HepG2 (cell line): Measurements from ENCODE around the gene TAB2. TPM values are rescaled to one million over a fixed set of nuclear protein-coding genes. Genes with fewer than 3 reads are reported as not detected.

Experiments used
- ATAC-seq: fragments of 200-7000 bp; cut with Tn5 transposase; 3 replicates; pipeline ENCODE4 v1.9.1; 2020; ENCODE audit warnings: mild to moderate bottlenecking, moderate library complexity
- BruUV-seq: library from RNA; stranded (reverse); fragments of 400-500 nt; replicated peaks from 2 replicates; lab custom pipeline; 2021; lab: Mats Ljungman, UMichigan
- CTCF ChIA-PET: fragments of 300-600 bp; formaldehyde crosslinking; extraction: SDS; loops from one replicate; lab custom pipeline; 2021; ENCODE audit warnings: low total read pairs, inconsistent platforms, low intra/inter-chr PET ratio; lab: Yijun Ruan, JAX
- POLR2A ChIA-PET: fragments of 350-600 bp; sonication (Branson Sonifier 250); formaldehyde crosslinking; loops from one replicate; lab custom pipeline; 2020; ENCODE audit warnings: antibody characterized with exemption, inconsistent platforms; lab: Yijun Ruan, JAX
- DNase-seq: peaks from one replicate; pipeline ENCODE4 v3.0.0-alpha.2; 2015; ENCODE audit warnings: low spot score
- FAIRE-seq: peaks from 3 replicates; lab custom pipeline; 2011; peaks lifted over from hg19 to GRCh38; lab: Jason Lieb, UNC
- H2AFZ ChIP-seq: one replicate; pipeline ENCODE4 v1.6.1; 2011; ENCODE audit warnings: low read length, inconsistent platforms
- H3K27ac ChIP-seq: fragments of 300-600 bp; 3 replicates; pipeline ENCODE4 v1.8.0; 2011; ENCODE audit warnings: mixed run types, mild to moderate bottlenecking, mixed read lengths, low read length, inconsistent platforms; ENCODE audit not compliant: insufficient read depth; ENCODE audit errors: extremely low read length
- H3K27me3 ChIP-seq, 2 experiments: fragments of 200-600 bp in 1 of 2; 2 replicates in 1 of 2; 3 replicates in 1 of 2; pipeline versions ENCODE4 v1.6.0 to v1.8.0; 2011; ENCODE audit warnings: low read length in 2 of 2, mild to moderate bottlenecking in 2 of 2, moderate library complexity in 2 of 2, inconsistent platforms in 1 of 2; ENCODE audit not compliant: insufficient read depth in 2 of 2, control insufficient read depth in 1 of 2
- H3K36me3 ChIP-seq, 2 experiments: fragments of 200-600 bp in 1 of 2; replicated peaks in 1 of 2; 2 replicates in 1 of 2; 3 replicates in 1 of 2; pipeline versions ENCODE4 v1.5.1 to v1.8.0; 2011; ENCODE audit warnings: low read length in 2 of 2, inconsistent platforms in 1 of 2; ENCODE audit not compliant: insufficient read depth in 2 of 2, control insufficient read depth in 1 of 2
- H3K4me1 ChIP-seq: 2 replicates; pipeline ENCODE4 v1.5.1; 2012; ENCODE audit warnings: low read length, inconsistent platforms; ENCODE audit not compliant: insufficient read depth
- H3K4me2 ChIP-seq: 2 replicates; pipeline ENCODE4 v1.6.0; 2011; ENCODE audit warnings: low read depth, low read length, inconsistent platforms
- H3K4me3 ChIP-seq, 3 experiments: fragments of 200-600 bp in 1 of 3; sonication (generic), shearing (Covaris generic) in 1 of 3; replicated peaks in 1 of 3; 2 replicates each; pipeline ENCODE4 v1.5.1; 2011 to 2016; ENCODE audit warnings: low read length in 3 of 3, inconsistent platforms in 2 of 3, low read depth in 2 of 3, mild to moderate bottlenecking in 2 of 3, control low read depth in 1 of 3, mixed read lengths in 1 of 3; ENCODE audit not compliant: insufficient read depth in 1 of 3
- H3K79me2 ChIP-seq: one replicate; pipeline ENCODE4 v1.6.1; 2011; ENCODE audit warnings: low read length, inconsistent platforms; ENCODE audit not compliant: insufficient read depth
- H3K9ac ChIP-seq: 2 replicates; pipeline ENCODE4 v1.6.0; 2011; ENCODE audit warnings: mild to moderate bottlenecking, low read depth, low read length, inconsistent platforms; ENCODE audit not compliant: insufficient read depth
- H3K9me3 ChIP-seq: 2 replicates; pipeline ENCODE4 v1.5.1; 2012; ENCODE audit warnings: mild to moderate bottlenecking, low read length
- H4K20me1 ChIP-seq: 2 replicates; pipeline ENCODE4 v1.6.0; 2011; ENCODE audit warnings: inconsistent platforms, mild to moderate bottlenecking, low read length, moderate library complexity; ENCODE audit not compliant: insufficient read depth
- SKI ChIP-seq: fragments of 450-650 bp; IDR thresholded peaks from one replicate; pipeline ENCODE4 v1.6.1; 2018; ENCODE audit warnings: mild to moderate bottlenecking; ENCODE audit not compliant: partially characterized antibody
- ZKSCAN5 ChIP-seq: sonication (generic); formaldehyde crosslinking; IDR thresholded peaks from 2 replicates; pipeline ENCODE4 v1.5.1; 2020; ENCODE audit warnings: mild to moderate bottlenecking, missing genetic modification reagents
- ZNF143 ChIP-seq: sonication (generic); formaldehyde crosslinking; IDR thresholded peaks from 2 replicates; pipeline ENCODE4 v1.4.0; 2020; ENCODE audit warnings: missing genetic modification reagents
- ZNF235 ChIP-seq: sonication (generic); formaldehyde crosslinking; IDR thresholded peaks from 2 replicates; pipeline ENCODE4 v1.8.1; 2023; ENCODE audit warnings: mild to moderate bottlenecking, missing genetic modification reagents, borderline replicate concordance
- WGBS: methylation state at CpG from one replicate; pipeline ENCODE4 v1.1.6; 2017; ENCODE audit warnings: low lambda C conversion rate; 5-methylcytosine and 5-hydroxymethylcytosine counted together
- in situ Hi-C: cut with HindIII; loops from 2 replicates; pipeline ENCODE4 v1.10.0; 2017; ENCODE audit warnings: low pct_unique_long_range_greater_than_20kb; ENCODE audit not compliant: extremely low pct_ligation_motif_present
- intact Hi-C: fragments of 100-400 bp; cut with micrococcal nuclease; formaldehyde crosslinking; loops from one replicate; pipeline ENCODE4 v1.10.0; 2022; ENCODE audit not compliant: unreplicated experiment
- polyA plus RNA-seq, 8 experiments: library from polyadenylated mRNA; depleted of rRNA in 3 of 8; stranded (reverse) in 7 of 8; unstranded in 1 of 8; fragments of >200 nt; fragmentation: Illumina TruSeq in 4 of 8; extraction: Trizol in 4 of 8; gene quantifications; 2 replicates each; pipeline versions ENCODE4 v1.2.1 to v1.2.3, GENCODE V29; 2011 to 2016; ENCODE audit warnings: low read depth in 4 of 8, missing spikeins in 1 of 8, mixed read lengths in 1 of 8; ENCODE audit not compliant: insufficient read depth in 1 of 8
- total RNA-seq, 5 experiments: library from RNA; depleted of rRNA; stranded (reverse); fragments of >200 nt; fragmentation: Illumina TruSeq; extraction: Trizol; gene quantifications; 2 replicates each; pipeline ENCODE4 v1.2.3, GENCODE V29; 2016; ENCODE audit warnings: low read depth in 1 of 5
- TF ChIP-seq, protein P1 (sequence below): sonication (generic); formaldehyde crosslinking; IDR thresholded peaks from 2 replicates; pipeline ENCODE4 v1.5.0; 2020; ENCODE audit warnings: missing genetic modification reagents, mild to moderate bottlenecking, borderline replicate concordance
- TF ChIP-seq, protein P2 (sequence below), 2 experiments: fragments of 450-650 bp in 1 of 2; sonication (generic) in 1 of 2; formaldehyde crosslinking in 1 of 2; IDR thresholded peaks; 2 replicates each; pipeline versions ENCODE4 v1.6.1 to v1.8.0; 2016 to 2022; ENCODE audit warnings: antibody characterized with exemption in 1 of 2, mild to moderate bottlenecking in 1 of 2, missing genetic modification reagents in 1 of 2
- TF ChIP-seq, protein P3 (sequence below): sonication (generic); formaldehyde crosslinking; IDR thresholded peaks from 2 replicates; pipeline ENCODE4 v1.8.0; 2022; ENCODE audit warnings: mild to moderate bottlenecking, missing genetic modification reagents, moderate library complexity
- TF ChIP-seq, protein P4 (sequence below): sonication (generic); formaldehyde crosslinking; IDR thresholded peaks from 2 replicates; pipeline ENCODE4 v1.8.0; 2022; ENCODE audit warnings: mild to moderate bottlenecking, missing genetic modification reagents; ENCODE audit not compliant: insufficient replicate concordance

The TAB2 gene
- total and polyA plus RNA-seq, 2 of the 13 experiments (the other 11 are each of a cell fraction or from before 2014, with no cell fraction given): 23.7 to 50.2 TPM

DNA sequence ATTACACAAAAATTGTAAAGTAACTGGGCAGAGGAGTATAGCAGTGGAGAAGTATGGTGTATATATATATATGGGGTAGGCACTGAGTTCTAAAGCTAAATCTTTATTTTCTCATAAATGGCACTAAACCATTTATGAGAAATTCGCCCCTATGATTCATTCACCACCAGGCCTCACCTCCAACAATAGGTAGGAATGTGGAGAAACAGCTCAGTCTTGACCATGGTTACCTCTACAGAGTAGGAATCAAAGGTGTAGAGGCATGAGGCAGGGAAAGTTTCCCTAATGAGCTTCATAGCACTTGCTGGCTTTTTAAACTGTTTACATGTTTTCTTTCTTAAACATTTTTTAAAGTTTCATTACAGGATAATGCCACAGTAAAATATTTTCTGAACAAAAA, 45.6 kb downstream of the TAB2 start:
- peaks cover 13% of the 10 kb centered on the region for H3K4me1 ChIP-seq
- 96% methylated on average over 1 of the region's 1 CpG for WGBS
- ATAC-seq: no peak
- H4K20me1 ChIP-seq: peaks cover 15% of the 10 kb centered on the region
- no peak for DNase-seq
- H3K79me2 ChIP-seq: peaks cover 85% of the 10 kb centered on the region
- H3K4me3 ChIP-seq: no peak overlapping the region
- H3K9ac ChIP-seq: no peak overlapping the region
- no peak overlapping the region for H3K27ac ChIP-seq
- no peak overlapping the region for H3K4me2 ChIP-seq
- POLR2A ChIA-PET: interaction anchor here (1.1 kb wide), 1 partner anchor 13 kb away, joined by 3 read pairs; no protein-coding TSS in a partner anchor
- no TSS peak for BruUV-seq
- in situ Hi-C loops: no loop called here
- intact Hi-C loops: no loop called here
- no peak overlapping the region for H2AFZ ChIP-seq
- TF ChIP-seq, protein P1, sequence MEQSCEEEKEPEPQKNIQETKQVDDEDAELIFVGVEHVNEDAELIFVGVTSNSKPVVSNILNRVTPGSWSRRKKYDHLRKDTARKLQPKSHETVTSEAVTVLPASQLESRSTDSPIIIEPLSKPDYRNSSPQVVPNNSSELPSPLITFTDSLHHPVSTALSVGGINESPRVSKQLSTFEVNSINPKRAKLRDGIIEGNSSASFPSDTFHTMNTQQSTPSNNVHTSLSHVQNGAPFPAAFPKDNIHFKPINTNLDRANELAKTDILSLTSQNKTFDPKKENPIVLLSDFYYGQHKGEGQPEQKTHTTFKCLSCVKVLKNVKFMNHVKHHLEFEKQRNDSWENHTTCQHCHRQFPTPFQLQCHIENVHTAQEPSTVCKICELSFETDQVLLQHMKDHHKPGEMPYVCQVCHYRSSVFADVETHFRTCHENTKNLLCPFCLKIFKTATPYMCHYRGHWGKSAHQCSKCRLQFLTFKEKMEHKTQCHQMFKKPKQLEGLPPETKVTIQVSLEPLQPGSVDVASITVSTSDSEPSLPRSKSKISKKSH (CRISPR knock-in tag): no peak
- TF ChIP-seq ZNF235 (CRISPR knock-in tag) (no peak), SKI (no peak), ZKSCAN5 (CRISPR knock-in tag) (no peak), ZNF143 (no peak)
- TF ChIP-seq, protein P2, sequence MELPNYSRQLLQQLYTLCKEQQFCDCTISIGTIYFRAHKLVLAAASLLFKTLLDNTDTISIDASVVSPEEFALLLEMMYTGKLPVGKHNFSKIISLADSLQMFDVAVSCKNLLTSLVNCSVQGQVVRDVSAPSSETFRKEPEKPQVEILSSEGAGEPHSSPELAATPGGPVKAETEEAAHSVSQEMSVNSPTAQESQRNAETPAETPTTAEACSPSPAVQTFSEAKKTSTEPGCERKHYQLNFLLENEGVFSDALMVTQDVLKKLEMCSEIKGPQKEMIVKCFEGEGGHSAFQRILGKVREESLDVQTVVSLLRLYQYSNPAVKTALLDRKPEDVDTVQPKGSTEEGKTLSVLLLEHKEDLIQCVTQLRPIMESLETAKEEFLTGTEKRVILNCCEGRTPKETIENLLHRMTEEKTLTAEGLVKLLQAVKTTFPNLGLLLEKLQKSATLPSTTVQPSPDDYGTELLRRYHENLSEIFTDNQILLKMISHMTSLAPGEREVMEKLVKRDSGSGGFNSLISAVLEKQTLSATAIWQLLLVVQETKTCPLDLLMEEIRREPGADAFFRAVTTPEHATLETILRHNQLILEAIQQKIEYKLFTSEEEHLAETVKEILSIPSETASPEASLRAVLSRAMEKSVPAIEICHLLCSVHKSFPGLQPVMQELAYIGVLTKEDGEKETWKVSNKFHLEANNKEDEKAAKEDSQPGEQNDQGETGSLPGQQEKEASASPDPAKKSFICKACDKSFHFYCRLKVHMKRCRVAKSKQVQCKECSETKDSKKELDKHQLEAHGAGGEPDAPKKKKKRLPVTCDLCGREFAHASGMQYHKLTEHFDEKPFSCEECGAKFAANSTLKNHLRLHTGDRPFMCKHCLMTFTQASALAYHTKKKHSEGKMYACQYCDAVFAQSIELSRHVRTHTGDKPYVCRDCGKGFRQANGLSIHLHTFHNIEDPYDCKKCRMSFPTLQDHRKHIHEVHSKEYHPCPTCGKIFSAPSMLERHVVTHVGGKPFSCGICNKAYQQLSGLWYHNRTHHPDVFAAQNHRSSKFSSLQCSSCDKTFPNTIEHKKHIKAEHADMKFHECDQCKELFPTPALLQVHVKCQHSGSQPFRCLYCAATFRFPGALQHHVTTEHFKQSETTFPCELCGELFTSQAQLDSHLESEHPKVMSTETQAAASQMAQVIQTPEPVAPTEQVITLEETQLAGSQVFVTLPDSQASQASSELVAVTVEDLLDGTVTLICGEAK (IDR thresholded peaks at IDR 0.05): no peak
- TF ChIP-seq, protein P2 (CRISPR knock-in tag; IDR thresholded peaks at IDR 0.05): no peak
- TF ChIP-seq, protein P3, sequence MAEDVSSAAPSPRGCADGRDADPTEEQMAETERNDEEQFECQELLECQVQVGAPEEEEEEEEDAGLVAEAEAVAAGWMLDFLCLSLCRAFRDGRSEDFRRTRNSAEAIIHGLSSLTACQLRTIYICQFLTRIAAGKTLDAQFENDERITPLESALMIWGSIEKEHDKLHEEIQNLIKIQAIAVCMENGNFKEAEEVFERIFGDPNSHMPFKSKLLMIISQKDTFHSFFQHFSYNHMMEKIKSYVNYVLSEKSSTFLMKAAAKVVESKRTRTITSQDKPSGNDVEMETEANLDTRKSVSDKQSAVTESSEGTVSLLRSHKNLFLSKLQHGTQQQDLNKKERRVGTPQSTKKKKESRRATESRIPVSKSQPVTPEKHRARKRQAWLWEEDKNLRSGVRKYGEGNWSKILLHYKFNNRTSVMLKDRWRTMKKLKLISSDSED (CRISPR knock-in tag): no peak
- TF ChIP-seq, protein P4, sequence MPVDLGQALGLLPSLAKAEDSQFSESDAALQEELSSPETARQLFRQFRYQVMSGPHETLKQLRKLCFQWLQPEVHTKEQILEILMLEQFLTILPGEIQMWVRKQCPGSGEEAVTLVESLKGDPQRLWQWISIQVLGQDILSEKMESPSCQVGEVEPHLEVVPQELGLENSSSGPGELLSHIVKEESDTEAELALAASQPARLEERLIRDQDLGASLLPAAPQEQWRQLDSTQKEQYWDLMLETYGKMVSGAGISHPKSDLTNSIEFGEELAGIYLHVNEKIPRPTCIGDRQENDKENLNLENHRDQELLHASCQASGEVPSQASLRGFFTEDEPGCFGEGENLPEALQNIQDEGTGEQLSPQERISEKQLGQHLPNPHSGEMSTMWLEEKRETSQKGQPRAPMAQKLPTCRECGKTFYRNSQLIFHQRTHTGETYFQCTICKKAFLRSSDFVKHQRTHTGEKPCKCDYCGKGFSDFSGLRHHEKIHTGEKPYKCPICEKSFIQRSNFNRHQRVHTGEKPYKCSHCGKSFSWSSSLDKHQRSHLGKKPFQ (CRISPR knock-in tag): no peak
- H3K9me3 ChIP-seq: no peaks in the 10 kb centered on the region
- no peaks in the 10 kb centered on the region for H3K27me3 ChIP-seq
- H3K36me3 ChIP-seq: no peaks in the 10 kb centered on the region; a peak in 1 of 5 replicates
- CTCF ChIA-PET: no interaction called here
- FAIRE-seq: no peak
